Activated naive CD4-positive, alpha-beta T cell treated with Interleukin-2 at 50 U/mL for 16 hours (primary cell): ENCODE results near the gene OPRL1.
"Not testable (repeated sequence)": the region's sequence is repeated elsewhere in the genome, so short reads cannot be mapped to it uniquely, and the experiment has no call there.

ENCODE experiments used
- DNase-seq: peaks from one replicate; pipeline ENCODE4 v3.0.0-alpha.2; 2020

OPRL1 gene

GRCh38 chr20:64088586-64088985, 8.7 kb downstream of the OPRL1 start:
- not testable (repeated sequence) for DNase-seq

GRCh38 chr20:64090165-64090564, 10.3 kb downstream of the OPRL1 start:
- DNase-seq = no peak

GRCh38 chr20:64091340-64091739, 11.5 kb downstream of the OPRL1 start:
- no peak for DNase-seq

- no peak for DNase-seq
These were observed 11.9 kb downstream of the OPRL1 start for GRCh38 chr20:64091770-64092169.

- DNase-seq = no peak
These were observed 12.6 kb downstream of the OPRL1 start for GRCh38 chr20:64092258-64093012.

- DNase-seq = no peak
These were observed 13.2 kb downstream of the OPRL1 start for GRCh38 chr20:64093013-64093503.

GRCh38 chr20:64095455-64095854, 15.6 kb downstream of the OPRL1 start:
- DNase-seq = no peak

GRCh38 chr20:64095927-64096326, 16.0 kb downstream of the OPRL1 start:
- DNase-seq = no peak

- no peak for DNase-seq
These were observed 16.7 kb downstream of the OPRL1 start for GRCh38 chr20:64096535-64096934.

- no peak for DNase-seq
These were observed 18.7 kb downstream of the OPRL1 start for GRCh38 chr20:64098471-64099013.

GRCh38 chr20:64099086-64099786, 19.4 kb downstream of the OPRL1 start:
- no peak for DNase-seq

- no peak for DNase-seq
These were observed 20.1 kb downstream of the OPRL1 start for GRCh38 chr20:64099880-64100565.

- DNase-seq = no peak
These were observed 20.6 kb downstream of the OPRL1 start for GRCh38 chr20:64100566-64100888.

GRCh38 chr20:64100946-64101688, 21.2 kb downstream of the OPRL1 start:
- no peak for DNase-seq

- peak; percentile 67 for DNase-seq
These were observed 22.1 kb downstream of the OPRL1 start for GRCh38 chr20:64101731-64102621.

GRCh38 chr20:64102647-64103354, 22.9 kb downstream of the OPRL1 start:
- DNase-seq = no peak

GRCh38 chr20:64103871-64104666, 24.2 kb downstream of the OPRL1 start:
- DNase-seq = no peak

- no peak for DNase-seq
These were observed 25.0 kb downstream of the OPRL1 start for GRCh38 chr20:64104667-64105451.

GRCh38 chr20:64105846-64106434, 26.1 kb downstream of the OPRL1 start:
- DNase-seq = no peak
